ENCODE data around the gene STARD7.
"Not testable (repeated sequence)": the region's sequence is repeated elsewhere in the genome, so short reads cannot be mapped to it uniquely, and the experiment has no call there.

STARD7 gene

GRCh38 chr2:96143231-96143847 is 65.3 kb downstream of the STARD7 start:
- no peak overlapping the region for H3K9ac ChIP-seq (ENCODE audit: low read length)
- no peaks in the 10 kb centered on the region for H3K36me3 ChIP-seq (ENCODE audit: control insufficient read depth, low read depth, low read length)
- peaks cover 29% of the 10 kb centered on the region for H3K27me3 ChIP-seq (ENCODE audit: control insufficient read depth, insufficient read depth, low read length)
- H3K4me3 ChIP-seq (ENCODE audit: low read length): no peak overlapping the region
- H3K27ac ChIP-seq (ENCODE audit: low read length): no peak overlapping the region
- H3K9me3 ChIP-seq (ENCODE audit: control insufficient read depth, low read depth, low read length): no peaks in the 10 kb centered on the region
- peaks cover 8% of the 10 kb centered on the region for H3K4me1 ChIP-seq (ENCODE audit: control insufficient read depth, low read depth, low read length)

DNA sequence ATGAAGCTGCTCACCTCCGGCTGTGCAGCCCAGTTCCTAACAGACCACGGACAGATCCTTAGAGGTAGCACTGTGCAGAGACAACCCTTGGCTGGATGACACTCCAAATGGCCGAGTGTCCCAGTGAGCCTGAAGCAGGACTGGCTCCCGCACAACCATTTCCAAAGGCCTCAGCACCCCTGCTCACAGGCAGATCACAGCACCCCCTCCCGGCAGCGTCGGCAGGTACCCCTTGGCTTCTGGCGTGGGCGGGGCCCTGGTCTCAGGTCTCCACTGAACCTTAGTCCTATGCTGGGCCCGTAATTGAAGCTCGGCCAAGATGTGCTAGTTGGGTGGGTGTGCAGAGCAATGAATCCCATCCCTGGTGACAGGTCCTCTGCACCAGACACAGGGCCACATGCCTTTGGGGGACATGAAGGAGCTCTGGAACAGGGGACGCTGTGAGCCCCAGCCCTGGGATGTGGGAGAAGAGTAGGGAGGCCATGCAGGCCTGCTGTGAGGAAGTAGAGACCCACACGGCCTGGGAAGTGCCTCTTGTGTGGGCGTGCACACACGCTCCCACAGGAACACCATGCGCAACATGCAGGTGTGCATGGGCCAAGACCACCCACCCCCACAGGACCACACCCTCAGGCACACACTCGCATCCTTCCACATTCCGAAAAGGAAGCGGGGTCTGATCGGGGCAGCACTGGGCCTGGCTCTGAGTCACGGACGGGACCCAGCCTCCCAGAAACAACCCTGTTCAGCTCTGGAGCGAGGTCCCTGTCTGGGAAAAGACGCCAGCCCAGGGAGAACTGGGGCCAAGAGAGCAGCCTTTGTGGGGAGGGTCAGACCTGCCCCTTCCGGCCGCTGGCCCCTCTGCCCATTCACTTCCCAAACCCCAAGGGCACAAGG is 66.2 kb downstream of the STARD7 start:
- Histone ChIP-seq H3K9ac (ENCODE audit: low read length) (no peak overlapping the region), H3K27ac (ENCODE audit: low read length) (no peak overlapping the region), H3K27me3 (ENCODE audit: control insufficient read depth, insufficient read depth, low read length) (peaks cover 29% of the 10 kb centered on the region), H3K4me1 (ENCODE audit: control insufficient read depth, low read depth, low read length) (no peaks in the 10 kb centered on the region), H3K9me3 (ENCODE audit: control insufficient read depth, low read depth, low read length) (no peaks in the 10 kb centered on the region), H3K4me3 (ENCODE audit: low read length) (no peak overlapping the region), H3K36me3 (ENCODE audit: control insufficient read depth, low read depth, low read length) (no peaks in the 10 kb centered on the region)

DNA sequence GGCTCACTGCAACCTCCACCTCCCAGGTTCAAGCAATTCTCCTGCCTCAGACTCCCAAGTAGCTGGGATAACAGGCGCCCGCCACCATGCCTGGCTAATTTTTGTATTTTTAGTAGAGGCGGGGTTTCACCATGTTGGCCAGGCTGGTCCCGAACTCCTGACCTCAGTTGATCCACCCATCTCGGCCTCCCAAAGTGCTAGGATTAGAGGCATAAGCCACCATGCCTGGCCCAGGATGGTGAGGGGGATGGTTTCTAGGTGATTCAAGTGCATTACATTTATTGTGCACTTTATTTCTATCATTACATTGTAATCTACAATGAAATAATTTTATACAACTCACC is 67.0 kb downstream of the STARD7 start:
- H3K27me3 ChIP-seq (ENCODE audit: control insufficient read depth, insufficient read depth, low read length): peaks cover 25% of the 10 kb centered on the region
- not testable (repeated sequence) for H3K36me3 ChIP-seq (ENCODE audit: control insufficient read depth, low read depth, low read length); H3K9me3 ChIP-seq (ENCODE audit: control insufficient read depth, low read depth, low read length); H3K27ac ChIP-seq (ENCODE audit: low read length); H3K4me3 ChIP-seq (ENCODE audit: low read length); H3K4me1 ChIP-seq (ENCODE audit: control insufficient read depth, low read depth, low read length); H3K9ac ChIP-seq (ENCODE audit: low read length)

DNA sequence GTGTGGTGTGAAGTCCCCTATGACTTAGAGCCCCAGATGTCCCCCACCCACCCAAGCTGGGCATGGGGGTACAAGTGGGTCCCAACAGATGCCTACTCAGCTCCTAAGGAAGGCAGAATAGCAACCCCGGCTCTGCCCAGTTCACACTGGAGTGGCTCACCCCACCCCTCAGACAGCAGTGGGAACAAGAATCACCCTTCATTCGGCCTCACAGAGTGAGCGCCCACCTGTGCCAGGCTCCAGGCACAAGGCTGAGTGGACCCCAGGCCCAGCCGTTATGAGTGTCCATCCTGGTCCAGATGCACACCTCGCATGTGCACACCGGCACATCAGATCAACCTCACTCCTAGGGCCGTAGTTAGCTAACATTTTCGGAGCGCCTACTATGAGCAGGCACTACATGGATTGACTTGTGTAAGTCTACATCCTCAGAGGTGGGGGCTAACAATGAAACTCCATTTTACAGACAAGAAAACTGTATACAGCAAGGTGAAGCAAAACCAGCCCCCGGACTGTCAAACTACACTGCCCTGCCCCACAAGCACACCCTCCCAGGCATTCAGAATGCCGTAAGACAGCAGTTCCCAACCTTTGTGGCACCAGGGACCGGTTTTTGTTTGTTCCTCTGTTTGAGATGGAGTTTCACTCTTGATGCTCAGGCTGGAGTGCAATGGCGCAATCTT is 67.5 kb downstream of the STARD7 start:
- H3K9ac ChIP-seq (ENCODE audit: low read length): no peak overlapping the region
- no peaks in the 10 kb centered on the region for H3K9me3 ChIP-seq (ENCODE audit: control insufficient read depth, low read depth, low read length)
- no peak overlapping the region for H3K27ac ChIP-seq (ENCODE audit: low read length)
- peaks cover 21% of the 10 kb centered on the region for H3K27me3 ChIP-seq (ENCODE audit: control insufficient read depth, insufficient read depth, low read length)
- no peaks in the 10 kb centered on the region for H3K4me1 ChIP-seq (ENCODE audit: control insufficient read depth, low read depth, low read length)
- H3K4me3 ChIP-seq (ENCODE audit: low read length): no peak overlapping the region
- H3K36me3 ChIP-seq (ENCODE audit: control insufficient read depth, low read depth, low read length): no peaks in the 10 kb centered on the region

DNA sequence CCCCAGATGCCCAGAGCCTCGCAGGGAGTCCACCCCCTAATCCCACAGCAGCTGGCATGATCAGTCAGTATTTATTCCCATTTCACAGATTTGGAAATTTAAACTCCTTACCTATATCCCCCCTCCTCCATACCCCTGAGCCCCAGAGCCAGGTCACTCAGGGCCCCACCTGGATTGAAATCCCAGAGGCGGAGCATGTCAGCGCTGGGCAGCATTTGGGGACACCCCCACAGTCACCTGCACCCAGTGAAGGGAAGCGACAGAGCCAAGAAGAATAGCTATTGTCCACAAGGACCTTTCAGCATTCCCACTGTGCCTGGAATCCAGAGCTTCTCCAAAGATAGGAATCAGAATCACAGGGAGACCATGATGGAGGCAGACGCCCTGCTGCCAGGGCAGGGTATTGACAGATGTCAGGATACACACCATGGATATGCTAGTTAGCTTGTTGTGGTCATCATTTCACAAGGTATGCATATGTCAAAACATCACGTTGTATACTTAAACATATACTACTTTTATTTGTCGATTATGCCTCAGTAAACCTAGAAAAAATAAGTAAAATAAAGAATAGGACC is 69.4 kb downstream of the STARD7 start:
- H3K4me1 ChIP-seq (ENCODE audit: control insufficient read depth, low read depth, low read length): no peaks in the 10 kb centered on the region
- no peaks in the 10 kb centered on the region for H3K9me3 ChIP-seq (ENCODE audit: control insufficient read depth, low read depth, low read length)
- H3K4me3 ChIP-seq (ENCODE audit: low read length): peak overlapping the region; percentile 29
- no peak overlapping the region for H3K27ac ChIP-seq (ENCODE audit: low read length)
- no peak overlapping the region for H3K9ac ChIP-seq (ENCODE audit: low read length)
- no peaks in the 10 kb centered on the region for H3K36me3 ChIP-seq (ENCODE audit: control insufficient read depth, low read depth, low read length)
- peaks cover 4% of the 10 kb centered on the region for H3K27me3 ChIP-seq (ENCODE audit: control insufficient read depth, insufficient read depth, low read length)

DNA sequence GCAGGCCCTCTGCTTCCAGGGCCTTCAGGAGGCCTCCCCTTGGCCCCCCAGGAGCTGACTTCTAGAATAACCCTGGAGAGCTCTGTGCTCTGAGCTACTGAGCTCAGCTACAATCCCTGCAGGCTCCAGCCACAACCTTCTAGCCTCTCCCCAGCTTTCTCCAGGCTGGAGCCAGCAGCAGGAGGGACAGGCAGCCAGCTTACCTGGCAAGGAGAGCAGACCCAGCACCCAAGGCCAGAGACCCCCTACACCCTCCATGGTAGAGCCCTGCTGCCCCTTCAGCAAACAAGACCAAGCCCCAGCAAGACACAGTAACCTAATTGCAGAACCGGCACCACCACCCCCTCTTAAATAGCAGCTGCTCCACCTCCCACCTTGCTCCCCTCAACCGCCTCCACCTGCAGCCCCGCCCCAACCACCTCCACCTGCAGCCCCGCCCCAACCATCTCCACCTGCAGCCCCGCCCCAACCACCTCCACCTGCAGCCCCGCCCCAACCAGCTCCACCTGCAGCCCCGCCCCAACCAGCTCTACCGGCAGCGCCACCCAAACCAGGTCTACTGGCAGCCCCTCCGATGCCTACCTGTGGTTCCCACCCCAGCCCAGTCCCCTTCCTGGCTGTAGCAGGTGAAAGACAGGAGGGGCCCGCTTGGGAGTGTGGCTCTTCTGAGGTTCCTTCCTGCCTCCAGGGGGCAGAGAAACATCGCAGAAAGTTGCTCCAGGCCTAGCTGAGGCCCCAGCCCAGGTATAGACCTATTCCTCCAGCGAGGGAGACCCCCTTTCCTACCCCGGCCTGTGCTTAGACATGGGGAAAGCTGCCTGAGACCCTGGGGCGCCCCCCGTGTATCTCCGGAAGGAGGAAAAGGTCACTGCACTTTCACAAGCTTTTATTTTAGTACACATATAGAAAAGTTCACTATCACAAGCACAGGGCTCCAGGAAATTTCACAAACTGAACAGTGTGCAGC is 70.2 kb downstream of the STARD7 start, which contains the start of gene ASTL:
Gene ASTL, minus strand, starts transcription at position 324 of the 967 bp plus-strand sequence. Its CDS starts 66 bp downstream, at position 258.
- Histone ChIP-seq H3K4me1 (ENCODE audit: control insufficient read depth, low read depth, low read length) (no peaks in the 10 kb centered on the region), H3K27ac (ENCODE audit: low read length) (no peak within 1 kb of the TSS), H3K36me3 (ENCODE audit: control insufficient read depth, low read depth, low read length) (no peaks in the 10 kb centered on the region), H3K27me3 (ENCODE audit: control insufficient read depth, insufficient read depth, low read length) (no peaks in the 10 kb centered on the region), H3K9me3 (ENCODE audit: control insufficient read depth, low read depth, low read length) (no peaks in the 10 kb centered on the region), H3K9ac (ENCODE audit: low read length) (no peak within 1 kb of the TSS), H3K4me3 (ENCODE audit: low read length) (peak within 1 kb of the TSS; percentile 29)

GRCh38 chr2:96137321-96138178 is 71.1 kb downstream of the STARD7 start:
- Histone ChIP-seq H3K4me1 (ENCODE audit: control insufficient read depth, low read depth, low read length) (no peaks in the 10 kb centered on the region), H3K4me3 (ENCODE audit: low read length) (no peak overlapping the region), H3K9me3 (ENCODE audit: control insufficient read depth, low read depth, low read length) (no peaks in the 10 kb centered on the region), H3K27me3 (ENCODE audit: control insufficient read depth, insufficient read depth, low read length) (no peaks in the 10 kb centered on the region), H3K27ac (ENCODE audit: low read length) (no peak overlapping the region), H3K9ac (ENCODE audit: low read length) (no peak overlapping the region), H3K36me3 (ENCODE audit: control insufficient read depth, low read depth, low read length) (no peaks in the 10 kb centered on the region)

- Histone ChIP-seq H3K9me3 (ENCODE audit: control insufficient read depth, low read depth, low read length) (no peaks in the 10 kb centered on the region), H3K36me3 (ENCODE audit: control insufficient read depth, low read depth, low read length) (no peaks in the 10 kb centered on the region), H3K4me3 (ENCODE audit: low read length) (no peak overlapping the region), H3K27ac (ENCODE audit: low read length) (no peak overlapping the region), H3K9ac (ENCODE audit: low read length) (no peak overlapping the region), H3K4me1 (ENCODE audit: control insufficient read depth, low read depth, low read length) (no peaks in the 10 kb centered on the region), H3K27me3 (ENCODE audit: control insufficient read depth, insufficient read depth, low read length) (no peaks in the 10 kb centered on the region)
Measured at GRCh38 chr2:96136129-96136720, 72.4 kb downstream of the STARD7 start.

DNA sequence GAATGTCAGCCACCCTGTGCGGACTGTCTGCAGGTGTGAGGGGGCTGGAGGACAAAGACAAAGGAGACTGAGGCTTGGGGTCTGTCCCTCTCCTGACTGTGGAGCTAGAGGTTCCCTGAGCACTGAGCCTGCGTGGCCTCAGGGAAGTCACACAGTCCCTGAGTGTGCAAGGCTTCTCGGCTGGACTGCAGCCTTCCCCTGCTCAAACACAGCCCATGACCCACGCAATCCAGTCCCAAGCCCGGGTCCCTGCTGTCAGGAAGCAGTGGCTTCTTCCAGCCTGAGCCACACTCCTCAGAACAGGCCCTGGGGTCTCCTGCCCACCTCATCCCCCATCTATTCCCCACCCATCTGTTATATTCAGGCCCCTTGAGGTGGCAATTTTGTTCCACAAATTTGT is 73.0 kb downstream of the STARD7 start:
- Histone ChIP-seq H3K4me1 (ENCODE audit: control insufficient read depth, low read depth, low read length) (no peaks in the 10 kb centered on the region), H3K4me3 (ENCODE audit: low read length) (no peak overlapping the region), H3K27ac (ENCODE audit: low read length) (no peak overlapping the region), H3K9ac (ENCODE audit: low read length) (no peak overlapping the region), H3K27me3 (ENCODE audit: control insufficient read depth, insufficient read depth, low read length) (no peaks in the 10 kb centered on the region), H3K9me3 (ENCODE audit: control insufficient read depth, low read depth, low read length) (no peaks in the 10 kb centered on the region), H3K36me3 (ENCODE audit: control insufficient read depth, low read depth, low read length) (no peaks in the 10 kb centered on the region)

DNA sequence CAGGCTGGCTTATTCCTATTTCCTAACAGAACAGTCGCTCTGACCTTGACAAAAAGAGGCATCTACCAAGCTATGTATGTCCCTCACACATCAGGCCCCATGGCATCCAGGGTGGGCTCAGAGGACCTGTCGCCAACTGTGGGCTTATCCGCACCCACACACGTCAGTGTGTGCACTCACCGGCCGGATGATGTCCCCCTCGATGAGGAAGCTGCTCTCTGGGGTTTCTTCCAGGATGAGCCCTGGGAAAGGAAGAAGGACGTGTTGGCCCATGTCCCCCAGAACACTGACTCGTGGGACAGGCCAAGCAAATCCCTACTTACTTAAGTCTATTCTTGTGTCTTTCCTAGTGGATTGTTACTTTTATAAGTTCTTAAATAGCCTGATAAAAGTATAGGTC is 73.5 kb downstream of the STARD7 start:
- Histone ChIP-seq H3K9ac (ENCODE audit: low read length) (no peak overlapping the region), H3K36me3 (ENCODE audit: control insufficient read depth, low read depth, low read length) (no peaks in the 10 kb centered on the region), H3K9me3 (ENCODE audit: control insufficient read depth, low read depth, low read length) (no peaks in the 10 kb centered on the region), H3K27me3 (ENCODE audit: control insufficient read depth, insufficient read depth, low read length) (no peaks in the 10 kb centered on the region), H3K4me1 (ENCODE audit: control insufficient read depth, low read depth, low read length) (no peaks in the 10 kb centered on the region), H3K4me3 (ENCODE audit: low read length) (no peak overlapping the region), H3K27ac (ENCODE audit: low read length) (no peak overlapping the region)
